HUES64 (cell line): ENCODE results near the gene VDR.

Experiments
- H3K27ac ChIP-seq: 2 replicates; pipeline ENCODE4 v1.7.0; 2013; ENCODE audit warnings: low read depth, low read length, inconsistent platforms
- H3K27me3 ChIP-seq: 2 replicates; pipeline ENCODE4 v1.6.1; 2013; ENCODE audit warnings: mild to moderate bottlenecking, low read length; ENCODE audit not compliant: insufficient read depth
- H3K36me3 ChIP-seq: 2 replicates; pipeline ENCODE4 v1.6.1; 2013; ENCODE audit warnings: mild to moderate bottlenecking, low read length; ENCODE audit not compliant: insufficient read depth
- H3K4me1 ChIP-seq: 2 replicates; pipeline ENCODE4 v1.6.1; 2013; ENCODE audit warnings: mild to moderate bottlenecking, low read length, moderate library complexity; ENCODE audit not compliant: insufficient read depth
- H3K4me3 ChIP-seq: 2 replicates; pipeline ENCODE4 v1.5.1; 2013; ENCODE audit warnings: mild to moderate bottlenecking, low read length, moderate library complexity
- H3K9ac ChIP-seq: 2 replicates; pipeline ENCODE4 v1.6.1; 2013; ENCODE audit warnings: mild to moderate bottlenecking, low read depth, low read length
- H3K9me3 ChIP-seq: 2 replicates; pipeline ENCODE4 v1.6.1; 2013; ENCODE audit warnings: low read depth, low read length; ENCODE audit not compliant: insufficient read depth
- WGBS: fragments of 150-250, 120-280 bp; methylation state at CpG from one replicate; pipeline ENCODE4 v1.1.7; 2013; ENCODE audit warnings: missing lambda C conversion rate; 5-methylcytosine and 5-hydroxymethylcytosine counted together

Gene VDR

DNA sequence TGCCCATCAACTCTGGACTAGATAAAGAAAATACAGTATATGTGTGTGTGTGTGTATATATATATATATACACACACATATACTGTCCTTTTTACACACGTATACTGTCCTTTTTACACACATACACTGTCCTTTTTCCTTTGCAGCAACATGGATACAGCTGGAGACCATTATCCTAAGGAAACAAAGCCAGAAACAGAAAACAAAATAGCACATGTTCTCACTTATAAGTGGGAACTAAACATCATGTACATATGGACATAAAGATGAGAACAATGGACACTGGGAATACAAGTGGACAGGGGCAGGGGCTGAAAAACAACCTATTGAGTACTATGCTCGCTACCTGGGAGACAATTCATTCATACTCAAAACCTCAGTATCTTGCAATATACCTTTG is 23.7 kb downstream of the VDR start:
- Histone ChIP-seq H3K4me3 (no peak overlapping the region), H3K27ac (no peak overlapping the region), H3K27me3 (0 out of 2 replicates have a peak, but pooled peaks cover 1% of the 10 kb centered on the region), H3K9ac (no peak overlapping the region), H3K36me3 (no peaks in the 10 kb centered on the region), H3K4me1 (no peaks in the 10 kb centered on the region), H3K9me3 (no peaks in the 10 kb centered on the region)
- WGBS = 94% methylated on average over 2 of the region's 2 CpGs

DNA sequence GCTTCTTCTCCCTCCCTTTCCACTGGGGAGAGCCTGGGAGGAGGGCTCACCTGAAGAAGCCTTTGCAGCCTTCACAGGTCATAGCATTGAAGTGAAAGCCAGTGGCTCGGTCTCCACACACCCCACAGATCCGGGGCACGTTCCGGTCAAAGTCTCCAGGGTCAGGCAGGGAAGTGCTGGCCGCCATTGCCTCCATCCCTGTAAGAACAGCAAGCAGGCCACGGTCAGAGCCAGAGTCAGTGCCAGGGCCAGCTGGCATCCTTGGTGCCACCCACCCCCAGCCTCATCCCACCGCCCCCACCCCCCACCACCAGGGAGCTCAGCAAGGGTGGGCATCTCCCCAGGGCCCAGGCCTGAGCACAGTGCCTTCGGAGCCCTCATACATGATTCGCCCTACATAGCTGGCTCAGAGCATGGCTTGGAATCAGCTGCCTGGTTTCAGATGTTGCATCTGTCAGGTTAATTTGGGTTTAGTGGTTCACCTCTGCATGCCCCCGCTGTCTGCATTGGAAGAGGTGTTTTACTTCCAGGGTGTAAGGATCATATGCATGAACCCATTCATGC is 25.8 kb downstream of the VDR start:
- no peak overlapping the region for H3K9ac ChIP-seq
- H3K9me3 ChIP-seq = no peaks in the 10 kb centered on the region
- H3K27ac ChIP-seq = no peak overlapping the region
- no peaks in the 10 kb centered on the region for H3K36me3 ChIP-seq
- WGBS = 92% methylated on average over 9 of the region's 10 CpGs
- 0 out of 2 replicates have a peak, but pooled peaks cover under 1% of the 10 kb centered on the region for H3K4me1 ChIP-seq
- no peak overlapping the region for H3K4me3 ChIP-seq
- H3K27me3 ChIP-seq = no peaks in the 10 kb centered on the region

DNA sequence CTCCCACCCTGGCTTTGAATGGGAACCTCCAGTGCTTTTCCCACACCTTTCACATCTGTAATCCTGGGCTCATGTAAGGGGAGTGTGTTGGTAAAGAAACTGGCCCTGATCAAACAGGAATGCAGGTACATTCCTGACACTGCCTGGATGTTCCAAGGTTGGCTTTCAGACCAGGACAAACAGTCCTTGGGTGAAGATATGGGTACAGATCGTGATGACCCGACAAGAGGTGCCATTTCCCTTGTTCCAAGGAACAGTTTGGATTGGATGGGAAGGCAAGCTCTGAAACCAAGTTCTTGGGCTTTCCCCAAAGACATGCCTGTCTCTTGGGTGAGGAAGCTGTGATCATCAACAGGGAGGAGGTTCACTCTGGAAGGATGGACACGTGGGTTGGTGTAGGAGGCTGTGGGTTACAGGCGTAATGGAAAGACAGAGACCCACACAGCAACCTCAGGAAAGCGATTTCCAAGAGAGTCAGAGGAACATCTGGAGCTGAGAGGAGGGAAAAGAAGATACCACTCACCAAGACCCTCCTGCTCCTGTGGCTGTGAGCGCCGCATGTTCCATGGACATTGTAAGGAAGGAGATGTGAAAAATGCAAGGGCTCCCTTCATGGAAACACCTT is 26.4 kb downstream of the VDR start:
- Histone ChIP-seq H3K9ac (no peak overlapping the region), H3K27ac (no peak overlapping the region), H3K4me1 (0 out of 2 replicates have a peak, but pooled peaks cover 3% of the 10 kb centered on the region), H3K36me3 (no peaks in the 10 kb centered on the region), H3K4me3 (no peak overlapping the region), H3K27me3 (no peaks in the 10 kb centered on the region), H3K9me3 (no peaks in the 10 kb centered on the region)
- WGBS = 91% methylated on average over 5 of the region's 7 CpGs

DNA sequence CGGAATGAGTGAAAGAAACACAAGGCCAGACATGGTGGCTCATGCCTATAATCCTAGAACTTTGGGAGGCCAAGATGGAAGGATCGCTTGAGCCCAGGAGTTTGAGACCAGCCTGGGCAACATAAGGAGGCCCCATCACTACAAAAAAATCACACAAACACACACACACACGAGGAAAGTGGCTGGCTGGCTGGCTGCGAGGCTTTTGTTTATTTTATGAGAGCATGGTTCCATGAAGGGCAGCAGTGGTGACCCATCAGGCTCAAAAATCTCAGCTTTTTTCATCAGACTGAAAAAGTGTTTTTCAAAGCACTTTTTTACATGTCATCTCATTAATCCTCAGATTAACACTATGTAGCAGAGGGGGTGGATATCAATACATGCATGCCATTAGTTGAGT is 27.7 kb downstream of the VDR start:
- Histone ChIP-seq H3K4me3 (no peak overlapping the region), H3K36me3 (no peaks in the 10 kb centered on the region), H3K9ac (no peak overlapping the region), H3K27me3 (no peaks in the 10 kb centered on the region), H3K9me3 (no peaks in the 10 kb centered on the region), H3K27ac (no peak overlapping the region), H3K4me1 (0 out of 2 replicates have a peak, but pooled peaks cover 3% of the 10 kb centered on the region)
- WGBS = 85% methylated on average over 4 of the region's 4 CpGs

DNA sequence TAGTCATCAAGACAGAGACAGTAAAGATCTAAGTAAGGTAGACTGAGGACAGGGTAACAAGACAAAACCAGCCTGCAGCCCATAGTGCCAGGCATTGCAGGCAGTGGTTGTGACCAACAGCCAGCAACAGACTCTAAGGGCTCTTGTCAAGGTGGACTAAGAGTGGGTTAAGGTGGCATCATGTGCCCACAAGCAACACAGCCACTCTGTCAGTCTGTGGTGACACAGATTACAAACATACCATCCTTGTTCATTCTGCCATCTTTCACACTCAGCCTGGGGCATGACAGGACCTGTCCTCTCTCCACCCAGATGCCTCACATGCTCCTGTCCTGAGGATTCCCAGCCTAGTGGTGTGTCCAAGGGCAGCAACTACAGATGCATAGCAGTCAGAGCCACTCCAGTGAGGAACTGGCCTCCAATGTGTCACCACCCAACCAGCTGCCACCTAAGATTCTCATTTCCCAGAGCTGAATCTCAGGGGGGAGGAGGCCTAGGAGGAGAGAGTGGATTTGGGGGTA is 28.3 kb downstream of the VDR start:
- H3K9ac ChIP-seq = no peak overlapping the region
- 0 out of 2 replicates have a peak, but pooled peaks cover 3% of the 10 kb centered on the region for H3K4me1 ChIP-seq
- no peak overlapping the region for H3K27ac ChIP-seq
- H3K4me3 ChIP-seq = no peak overlapping the region
- no peaks in the 10 kb centered on the region for H3K9me3 ChIP-seq
- no peaks in the 10 kb centered on the region for H3K27me3 ChIP-seq
- no peaks in the 10 kb centered on the region for H3K36me3 ChIP-seq

DNA sequence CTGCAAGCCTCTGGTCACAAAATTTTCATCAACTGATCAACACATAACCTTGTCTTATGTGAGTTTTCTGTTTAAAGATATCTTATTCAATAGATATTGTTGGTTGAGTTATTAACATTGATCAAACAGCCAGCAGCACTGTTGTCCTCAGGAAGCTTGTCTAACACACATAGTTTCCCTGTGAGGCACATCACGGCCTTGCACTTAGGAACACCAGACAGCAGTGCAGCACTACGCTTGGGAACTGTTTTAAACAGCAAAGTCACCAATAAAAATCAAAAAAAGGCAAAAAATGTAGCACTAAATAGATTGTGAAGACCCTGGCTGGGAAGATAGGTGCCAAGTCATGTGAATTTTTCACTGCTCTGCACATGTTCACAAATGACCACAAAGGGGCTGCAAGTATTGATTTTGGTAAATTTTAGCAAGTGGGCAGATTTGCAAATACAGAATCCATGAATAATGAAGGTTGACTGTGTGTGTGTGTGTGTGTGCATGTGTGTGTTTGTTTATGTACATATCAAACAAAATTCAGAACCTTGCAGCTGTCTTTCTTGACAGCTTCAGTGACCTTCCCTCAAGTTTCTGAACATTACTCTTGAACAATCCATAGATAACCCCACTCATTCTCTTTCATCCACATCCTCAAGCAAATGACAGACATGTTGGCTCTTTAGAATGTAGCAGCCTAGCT is 28.9 kb downstream of the VDR start:
- no peaks in the 10 kb centered on the region for H3K9me3 ChIP-seq
- 0 out of 2 replicates have a peak, but pooled peaks cover 3% of the 10 kb centered on the region for H3K4me1 ChIP-seq
- no peaks in the 10 kb centered on the region for H3K36me3 ChIP-seq
- H3K9ac ChIP-seq = no peak overlapping the region
- H3K27me3 ChIP-seq = no peaks in the 10 kb centered on the region
- WGBS = 88% methylated on average over 2 of the region's 2 CpGs
- no peak overlapping the region for H3K27ac ChIP-seq
- H3K4me3 ChIP-seq = no peak overlapping the region

DNA sequence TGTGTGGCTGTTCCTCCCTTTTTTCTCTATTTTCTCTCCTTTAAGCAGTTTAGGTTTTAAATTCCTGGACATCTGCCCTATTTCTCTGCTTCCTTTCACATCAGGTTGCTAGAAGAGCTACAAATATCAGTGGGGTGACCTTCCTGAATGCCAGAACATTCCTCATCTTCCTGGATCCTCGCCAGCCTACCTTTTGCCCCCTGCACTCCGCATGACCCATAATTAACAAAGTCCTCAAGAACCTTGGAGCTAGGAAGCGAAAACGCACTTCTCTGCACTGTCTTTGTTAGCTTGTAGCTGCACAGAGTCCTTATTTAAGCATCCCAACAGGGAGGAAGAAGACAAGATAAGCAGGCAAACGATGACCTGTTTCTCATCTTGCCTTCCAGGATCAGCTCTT is 30.5 kb downstream of the VDR start:
- no peak overlapping the region for H3K4me3 ChIP-seq
- no peak overlapping the region for H3K27ac ChIP-seq
- H3K36me3 ChIP-seq = no peaks in the 10 kb centered on the region
- no peak overlapping the region for H3K9ac ChIP-seq
- no peaks in the 10 kb centered on the region for H3K9me3 ChIP-seq
- H3K4me1 ChIP-seq = 0 out of 2 replicates have a peak, but pooled peaks cover 3% of the 10 kb centered on the region
- no peaks in the 10 kb centered on the region for H3K27me3 ChIP-seq
- 93% methylated on average over 5 of the region's 5 CpGs for WGBS

DNA sequence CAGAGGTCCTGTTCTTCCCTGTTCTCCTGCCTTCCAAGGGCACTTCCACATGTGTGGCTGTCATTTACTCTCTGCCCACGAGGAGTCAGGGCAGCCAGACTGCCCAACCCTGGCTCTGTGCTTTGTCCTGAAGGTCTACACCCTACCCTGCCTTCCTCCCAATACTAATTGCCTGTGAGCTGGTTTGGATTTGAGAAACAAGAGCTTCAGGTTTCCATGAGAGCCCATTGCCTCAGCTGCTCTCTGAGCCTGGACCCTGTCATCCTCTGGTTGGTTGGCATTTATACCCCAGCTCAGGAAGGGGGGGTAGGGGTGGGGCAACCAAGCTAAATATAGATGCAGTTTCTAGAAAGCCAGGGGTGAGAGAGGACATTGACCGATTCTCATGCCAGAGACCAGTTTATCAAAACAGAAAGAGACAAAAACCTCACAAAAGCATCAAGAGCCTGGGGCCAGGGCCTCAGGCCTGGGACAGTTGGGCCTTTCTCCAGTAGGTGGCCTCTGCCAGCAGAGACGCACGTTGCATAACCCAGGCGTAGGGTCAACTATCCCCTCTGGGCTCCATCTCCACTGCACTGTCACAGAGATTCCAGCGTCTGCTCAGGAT is 34.5 kb downstream of the VDR start:
- H3K36me3 ChIP-seq = no peaks in the 10 kb centered on the region
- no peak overlapping the region for H3K4me3 ChIP-seq
- 47% methylated on average over 6 of the region's 6 CpGs for WGBS
- no peak overlapping the region for H3K9ac ChIP-seq
- H3K27ac ChIP-seq = no peak overlapping the region
- no peaks in the 10 kb centered on the region for H3K27me3 ChIP-seq
- 0 out of 2 replicates have a peak, but pooled peaks cover 3% of the 10 kb centered on the region for H3K4me1 ChIP-seq
- H3K9me3 ChIP-seq = no peaks in the 10 kb centered on the region

DNA sequence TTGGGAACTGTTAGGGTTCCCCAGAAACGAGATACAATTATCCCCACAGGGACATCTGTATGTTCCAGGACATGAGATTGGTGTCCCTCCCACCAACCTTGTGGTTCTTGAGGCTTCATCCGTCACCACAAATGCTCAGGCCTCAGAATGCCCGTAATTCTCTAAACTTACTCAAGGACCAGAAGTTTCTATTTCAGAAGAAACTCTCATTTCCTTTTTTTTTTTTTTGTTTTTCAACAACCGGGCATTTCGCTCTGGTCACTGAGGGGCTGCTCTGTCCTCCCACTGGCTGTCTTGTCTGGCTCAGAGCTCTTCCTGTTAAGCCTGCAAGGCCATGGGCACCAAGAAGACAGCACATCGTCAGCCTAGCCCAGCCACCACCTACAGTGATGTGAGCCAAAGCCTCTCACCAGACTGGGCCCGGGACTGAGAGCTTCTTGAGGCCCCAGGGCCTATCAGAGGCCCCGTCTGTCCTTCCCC is 36.2 kb downstream of the VDR start:
- H3K4me1 ChIP-seq = no peaks in the 10 kb centered on the region
- H3K4me3 ChIP-seq = no peak overlapping the region
- H3K27me3 ChIP-seq = no peaks in the 10 kb centered on the region
- no peak overlapping the region for H3K9ac ChIP-seq
- no peaks in the 10 kb centered on the region for H3K9me3 ChIP-seq
- no peaks in the 10 kb centered on the region for H3K36me3 ChIP-seq
- WGBS = 90% methylated on average over 8 of the region's 8 CpGs
- H3K27ac ChIP-seq = no peak overlapping the region

DNA sequence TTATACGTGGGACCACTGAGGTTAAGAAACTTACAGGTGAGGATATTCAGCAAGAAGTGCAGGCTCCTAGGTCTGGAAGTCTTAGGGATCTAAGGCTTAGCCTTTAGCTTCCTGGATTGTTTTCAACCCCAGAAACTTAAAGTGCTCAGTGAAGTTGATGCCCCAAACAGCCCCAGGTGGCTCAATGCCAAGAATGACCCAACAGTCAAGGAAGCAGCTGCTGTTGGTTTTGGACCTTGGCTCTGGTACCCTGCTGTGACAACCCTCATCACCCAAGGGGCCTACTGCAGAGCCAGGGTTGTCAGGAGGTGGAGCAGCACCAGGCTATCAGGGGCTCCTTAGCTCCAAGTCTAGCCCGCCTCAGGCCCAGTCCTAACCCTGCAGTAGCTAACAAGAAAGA is 36.8 kb downstream of the VDR start:
- no peaks in the 10 kb centered on the region for H3K9me3 ChIP-seq
- H3K27ac ChIP-seq = no peak overlapping the region
- no peak overlapping the region for H3K4me3 ChIP-seq
- H3K36me3 ChIP-seq = no peaks in the 10 kb centered on the region
- no peaks in the 10 kb centered on the region for H3K27me3 ChIP-seq
- H3K9ac ChIP-seq = no peak overlapping the region
- no peaks in the 10 kb centered on the region for H3K4me1 ChIP-seq
- 95% methylated on average over 2 of the region's 2 CpGs for WGBS

DNA sequence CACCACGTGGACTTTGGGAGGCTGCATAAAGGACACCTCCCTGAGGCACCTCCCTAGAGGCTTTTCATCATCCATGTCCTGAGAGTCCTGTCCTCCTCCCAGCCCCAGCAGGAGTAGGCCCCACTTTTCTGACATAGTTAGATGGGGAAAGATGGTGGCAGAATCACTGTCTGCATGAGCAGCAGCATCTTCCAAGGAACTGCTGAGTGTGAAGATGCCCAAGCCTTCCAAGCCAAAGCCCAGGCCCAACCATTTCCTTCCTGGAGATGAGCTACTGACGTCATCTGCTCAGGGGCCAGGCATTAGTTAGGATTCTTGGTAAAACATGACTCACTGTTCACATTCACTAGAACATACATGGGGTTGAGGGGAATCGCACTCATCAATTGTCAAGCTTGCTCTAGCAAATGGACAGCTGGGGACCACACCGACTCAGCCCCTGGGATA is 37.3 kb downstream of the VDR start:
- 86% methylated on average over 4 of the region's 4 CpGs for WGBS
- Histone ChIP-seq H3K4me3 (no peak overlapping the region), H3K27ac (no peak overlapping the region), H3K9me3 (no peaks in the 10 kb centered on the region), H3K36me3 (no peaks in the 10 kb centered on the region), H3K9ac (no peak overlapping the region), H3K4me1 (no peaks in the 10 kb centered on the region), H3K27me3 (no peaks in the 10 kb centered on the region)
